Stimulated activated CD8-positive, alpha-beta memory T cell treated with anti-CD3 and anti-CD28 coated beads, Interleukin-12 subunit alpha, Interleukin-12 subunit beta, amount 100 ng/mL, for 24 hours (primary cell): Measurements from ENCODE around the gene NADK2.

Experiments
- DNase-seq: peaks from one replicate; pipeline ENCODE4 v3.0.0-alpha.2; 2020; ENCODE audit errors: extremely low read depth

The NADK2 gene

DNA sequence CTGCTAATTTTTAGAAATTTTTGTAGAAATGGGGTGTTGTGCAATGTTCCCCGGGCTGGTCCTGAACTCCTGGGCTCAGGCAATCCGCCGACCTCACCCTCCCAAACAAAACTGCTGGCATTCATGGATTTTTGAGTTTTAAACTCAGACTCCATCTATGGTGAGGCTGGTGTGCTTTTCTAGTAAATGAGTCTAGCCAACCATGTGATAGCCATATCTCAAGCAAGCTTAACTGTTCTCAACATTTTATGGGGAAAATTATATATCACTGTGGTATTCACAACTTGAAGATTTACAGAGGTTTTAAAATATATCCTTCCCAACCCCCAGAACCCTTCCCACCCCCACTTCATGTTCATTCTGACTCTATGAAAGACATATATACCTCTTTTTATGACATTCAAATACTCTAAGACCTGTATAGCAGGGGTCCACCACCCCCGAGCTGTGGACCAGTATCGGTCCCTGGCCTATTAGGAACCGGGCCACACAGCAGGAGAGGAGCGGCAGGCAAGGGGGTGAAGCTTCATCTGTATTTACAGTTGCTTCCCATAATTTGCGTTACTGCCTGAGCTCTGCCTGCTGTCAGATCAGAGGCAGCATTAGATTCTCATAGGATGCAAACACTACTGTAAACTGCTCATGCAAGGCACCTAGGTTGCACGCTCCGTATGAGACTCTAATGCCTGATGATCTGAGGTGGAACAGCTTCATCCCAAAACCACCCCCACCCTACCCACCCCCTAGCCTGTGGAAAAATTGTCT lies 4.5 kb upstream of the NADK2 start:
- DNase-seq: no peak

DNA sequence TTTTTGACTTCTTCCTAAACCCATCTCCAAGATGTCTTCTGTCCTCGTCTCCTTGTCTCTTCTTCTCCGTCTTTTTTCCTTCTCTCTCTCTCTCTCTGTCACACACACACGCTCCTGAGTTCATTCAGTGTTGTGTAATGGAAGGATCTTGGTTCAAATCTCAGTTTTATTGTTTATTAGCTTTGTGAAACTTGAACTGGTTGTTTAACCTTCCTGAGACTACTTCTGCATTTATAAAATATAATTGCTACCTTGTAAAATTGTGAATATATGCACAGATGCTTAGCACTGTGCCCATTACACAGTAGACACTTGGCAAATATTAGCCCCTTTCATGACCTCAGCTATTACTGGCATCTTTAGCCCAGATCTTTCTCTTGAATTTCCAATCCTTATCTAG lies 2.4 kb upstream of the NADK2 start:
- DNase-seq: no peak

DNA sequence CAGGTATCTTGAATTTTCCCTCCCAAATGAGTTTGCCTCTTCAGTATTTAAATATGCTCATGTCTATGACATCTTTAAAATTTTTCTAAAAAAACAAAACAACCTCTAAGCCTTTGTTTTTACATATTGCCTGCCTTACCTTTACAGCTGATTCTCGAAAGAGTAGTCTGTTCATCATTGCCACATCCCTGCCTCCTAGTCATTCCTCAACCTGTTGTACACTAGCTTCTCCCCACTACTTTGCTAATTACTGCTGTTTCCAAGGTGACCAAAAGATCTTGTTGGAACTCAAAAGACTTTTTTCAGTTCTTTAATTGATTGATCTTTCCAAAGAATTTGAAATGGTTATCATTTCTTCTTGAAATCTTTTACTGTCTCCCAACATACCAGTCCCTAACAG lies 1.9 kb upstream of the NADK2 start:
- DNase-seq: no peak

DNA sequence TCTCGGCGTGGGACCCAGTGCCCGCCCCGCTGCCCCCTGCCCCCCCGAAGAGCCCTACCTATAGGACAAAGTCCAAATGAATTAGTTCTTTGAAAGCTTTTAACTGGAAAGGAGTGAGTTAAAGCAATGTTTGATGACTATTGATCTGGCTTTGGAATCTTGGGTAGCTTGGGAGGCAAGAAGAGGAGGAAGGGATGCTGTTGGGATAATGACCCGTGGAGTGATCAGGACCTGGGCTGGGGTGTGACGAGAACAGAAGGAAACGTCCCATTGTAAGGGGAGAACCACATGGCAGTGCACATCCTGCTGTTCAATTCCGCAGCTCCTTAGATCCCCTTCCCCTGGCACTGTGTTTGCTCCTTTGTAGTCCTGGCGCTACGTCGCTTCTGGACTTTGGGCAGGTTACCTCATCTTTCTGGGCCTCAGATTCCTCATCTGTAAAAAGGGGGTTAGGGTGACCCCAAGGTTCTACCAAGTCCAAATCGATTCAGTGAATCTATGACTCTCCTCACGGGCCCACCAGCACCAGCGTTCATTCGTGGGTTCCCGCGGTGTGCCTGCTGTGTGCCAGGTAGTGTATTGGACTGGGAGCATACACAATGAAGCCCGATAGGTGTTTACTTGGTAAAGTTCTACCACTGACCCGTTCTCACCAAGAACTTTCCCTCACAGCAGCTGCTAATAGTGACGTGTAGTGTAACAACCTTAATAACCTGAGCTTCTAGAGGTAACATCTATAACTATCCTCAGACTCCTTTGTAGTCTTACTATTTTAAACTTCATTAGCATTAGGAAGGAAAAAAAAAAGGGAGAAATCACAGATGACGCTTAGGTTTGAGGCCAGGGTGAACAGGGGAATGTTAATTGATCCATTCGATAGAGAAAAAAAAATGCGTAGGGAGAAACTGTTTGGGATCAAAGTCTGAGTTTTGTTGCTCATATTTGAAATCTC lies 1.1 kb upstream of the NADK2 start:
- DNase-seq: no peak

- DNase-seq: no peak
Observed at GRCh38 chr5:36240779-36241630, 720 bp downstream of the NADK2 start.

DNA sequence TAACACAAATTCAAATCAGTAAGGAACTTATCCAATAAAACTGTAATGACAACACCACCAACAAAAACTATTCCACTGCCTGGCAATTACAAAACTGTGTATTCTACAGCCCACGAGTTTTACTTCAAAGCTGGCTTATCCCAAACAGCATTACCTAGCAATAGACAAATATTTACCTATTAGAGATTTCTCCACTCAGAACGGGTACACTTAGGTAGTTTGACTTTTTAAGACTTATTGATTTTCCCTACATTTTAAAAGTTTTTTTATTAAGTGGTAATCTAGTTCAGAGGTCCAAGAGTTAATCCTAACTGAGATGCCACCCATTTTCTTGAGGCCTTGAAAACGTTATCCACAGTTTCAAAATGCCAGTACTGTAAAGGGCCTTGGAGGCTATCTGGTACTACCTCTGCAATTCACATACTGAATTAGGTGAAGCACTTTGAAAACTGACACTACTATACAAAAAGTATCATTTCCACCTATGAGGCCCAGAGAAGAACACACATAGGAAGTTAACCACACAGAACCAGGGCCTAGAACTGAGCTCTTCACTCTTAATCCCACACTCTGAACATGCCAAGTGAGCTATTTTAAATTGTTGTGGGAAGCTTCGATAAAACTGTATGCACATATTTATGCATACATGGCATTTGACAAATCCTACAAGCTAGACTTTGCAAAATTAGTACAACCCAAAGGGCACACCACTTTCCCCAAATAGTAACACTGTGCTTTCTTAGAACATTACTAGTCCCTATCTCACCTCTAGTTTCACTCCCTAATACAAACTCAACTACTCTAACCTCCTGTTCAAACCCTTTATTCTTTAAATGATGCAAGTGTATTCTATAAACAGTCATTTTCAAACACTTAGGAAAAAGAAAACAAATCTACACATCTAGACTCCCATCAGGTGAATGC lies 2.1 kb downstream of the NADK2 start:
- no peak for DNase-seq

DNA sequence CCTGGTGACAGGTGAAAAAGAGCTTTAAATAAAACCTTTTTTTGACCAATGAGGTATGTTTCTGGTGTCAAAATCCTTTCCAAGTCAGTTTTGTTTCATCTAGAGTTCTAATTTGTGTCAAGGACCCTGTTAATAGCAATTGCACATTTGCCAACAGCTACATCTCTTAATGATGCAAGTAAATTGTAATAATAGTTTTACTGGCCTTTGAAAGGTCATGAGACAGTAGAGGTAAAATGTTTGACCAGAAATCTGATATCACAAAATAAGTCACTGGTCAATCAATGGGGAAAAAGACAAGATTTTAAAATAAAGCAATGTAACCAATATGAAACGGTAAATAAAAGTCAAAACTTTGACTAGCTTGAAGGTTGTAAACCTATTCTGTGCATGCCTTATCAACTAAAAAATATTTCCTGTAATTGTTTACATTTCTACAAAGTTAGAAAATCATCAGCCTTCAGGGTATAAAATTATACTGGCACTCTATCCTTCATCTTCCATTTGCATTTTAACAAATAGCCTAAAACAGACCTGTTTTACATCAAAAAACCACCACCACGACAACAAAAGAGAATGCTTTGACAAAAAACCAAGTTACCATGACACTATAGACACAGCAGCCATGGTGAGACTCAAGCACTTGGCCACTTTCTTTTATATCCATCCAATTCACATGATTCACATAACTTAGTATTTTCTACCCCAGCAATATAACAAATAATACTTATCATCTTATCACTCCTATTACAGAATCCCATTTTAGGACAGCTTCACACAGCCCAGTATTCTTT lies 3.0 kb downstream of the NADK2 start:
- DNase-seq: no peak

DNA sequence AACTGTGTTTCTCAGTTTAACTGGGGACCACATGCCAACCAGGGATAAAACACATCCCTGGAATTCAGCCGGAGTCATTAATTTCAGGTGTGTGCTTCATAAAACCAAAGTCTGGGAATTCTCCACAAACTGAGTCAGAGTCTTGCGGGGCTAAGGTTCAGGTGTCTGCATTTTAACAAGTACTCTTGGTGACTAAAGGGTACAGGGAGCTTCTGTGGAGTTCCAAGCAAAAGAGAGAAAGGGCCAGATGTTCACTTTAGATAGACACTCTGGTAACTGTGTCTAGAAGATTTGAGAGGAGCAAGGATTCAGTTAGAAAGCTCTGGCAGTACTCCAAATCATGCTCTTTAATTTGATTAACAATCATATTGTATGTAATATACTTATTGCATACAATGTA lies 4.0 kb downstream of the NADK2 start:
- no peak for DNase-seq

DNA sequence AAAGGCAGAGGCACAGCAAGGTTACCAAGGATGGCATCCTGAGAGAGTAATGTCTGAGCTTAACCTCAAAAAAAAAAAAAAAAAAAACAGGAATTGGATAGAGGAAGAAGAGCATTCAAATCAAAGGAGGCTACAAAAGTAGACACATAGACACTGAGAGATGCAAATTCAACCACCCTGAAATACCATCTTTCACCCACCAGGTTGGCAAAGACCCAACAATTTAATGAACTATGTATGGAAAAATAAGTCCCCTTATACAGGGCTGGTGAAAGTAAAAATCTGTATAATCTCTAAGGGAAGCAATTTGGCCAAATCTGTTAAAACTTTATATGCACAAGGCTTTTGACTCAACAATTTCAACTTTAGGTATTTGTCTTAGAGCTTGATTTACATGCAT lies 4.9 kb downstream of the NADK2 start:
- DNase-seq: no peak

- DNase-seq: no peak
Observed at GRCh38 chr5:36232533-36232932, 9.2 kb downstream of the NADK2 start.

DNA sequence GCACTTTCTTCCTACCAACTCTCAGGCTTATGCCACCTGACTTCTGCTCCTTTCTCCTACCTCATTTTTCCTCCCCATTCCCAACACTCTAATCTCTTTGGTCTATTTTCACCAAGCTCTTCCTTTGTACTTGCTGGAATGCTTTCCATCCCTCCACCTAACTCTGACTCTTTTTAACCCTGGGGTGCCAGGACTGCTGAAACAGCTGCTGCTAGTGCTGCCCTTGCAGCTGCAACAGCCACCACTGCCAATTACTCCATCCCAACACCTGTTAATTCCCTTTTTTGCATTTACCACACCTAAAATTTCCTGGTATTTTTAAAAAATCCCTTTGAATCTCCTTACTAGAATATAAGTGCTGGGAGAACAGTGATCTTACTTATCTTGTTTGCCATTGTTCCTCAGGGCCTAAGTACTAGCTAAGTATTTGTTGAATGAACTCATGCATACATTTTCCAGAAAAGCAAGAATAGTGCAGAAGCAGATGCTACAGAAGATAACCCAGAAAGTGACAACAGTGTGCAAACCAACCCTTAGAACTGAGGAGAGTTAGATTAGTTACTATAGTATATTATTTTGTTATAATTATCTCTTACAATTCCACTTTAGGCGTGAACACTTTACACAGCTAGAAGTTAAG lies 11.5 kb downstream of the NADK2 start:
- no peak for DNase-seq

DNA sequence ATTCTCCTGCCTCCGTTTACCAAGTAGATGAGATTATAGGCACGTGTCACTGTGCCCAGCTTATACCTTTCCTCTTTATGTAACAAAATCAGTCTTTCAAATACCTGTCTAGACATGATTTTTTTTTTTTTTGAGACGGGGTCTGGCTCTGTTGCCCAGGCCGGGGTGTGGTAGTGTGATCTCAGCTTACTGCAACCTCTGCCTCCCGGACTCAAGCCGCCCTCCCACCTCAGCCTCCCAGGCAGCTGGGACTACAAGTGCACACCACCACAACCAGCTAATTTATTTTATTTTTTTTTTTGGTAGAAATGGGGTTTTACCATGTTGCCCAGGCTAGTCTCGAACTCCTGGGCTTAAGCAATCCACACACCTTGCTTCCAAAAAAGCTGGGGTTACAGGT lies 13.2 kb downstream of the NADK2 start:
- no peak for DNase-seq

DNA sequence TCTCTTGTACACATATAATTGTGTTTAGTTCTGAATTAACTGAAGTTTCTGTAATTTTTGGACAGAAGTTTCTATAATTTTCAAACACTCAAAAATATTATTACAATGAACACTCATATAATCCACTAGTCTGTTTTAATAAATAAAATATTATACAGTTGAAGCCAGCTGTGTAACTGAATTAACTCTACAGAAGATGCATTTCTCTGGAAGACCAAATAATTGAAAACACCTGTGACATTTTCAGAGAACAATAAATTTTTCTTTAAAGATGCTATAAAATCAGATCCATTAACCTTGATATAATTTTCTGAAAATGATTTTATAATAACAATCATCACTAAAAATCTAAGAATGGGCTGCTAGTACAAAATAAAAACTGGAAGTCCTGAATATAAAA lies 14.7 kb downstream of the NADK2 start:
- DNase-seq: no peak

DNA sequence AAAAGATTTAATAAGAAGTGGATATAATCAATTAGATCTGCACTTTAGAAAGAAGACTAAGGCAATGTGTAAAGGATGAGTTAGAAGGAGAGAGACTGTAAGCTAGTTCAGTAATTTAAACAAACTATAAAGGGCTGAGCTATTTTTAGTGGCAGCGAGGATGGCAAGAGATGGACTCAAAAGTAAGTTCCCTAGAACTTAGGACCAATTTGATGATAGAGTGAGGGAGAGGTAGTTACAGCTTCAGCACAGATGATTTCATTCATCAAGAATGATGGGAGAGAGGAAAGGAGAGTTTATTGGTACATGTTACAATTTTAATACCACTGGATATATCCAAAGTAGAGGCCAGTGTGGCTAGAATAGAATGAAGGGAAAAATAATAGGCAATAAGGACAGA lies 19.1 kb downstream of the NADK2 start:
- no peak for DNase-seq

GRCh38 chr5:36217988-36218387 lies 23.7 kb downstream of the NADK2 start:
- DNase-seq: no peak

DNA sequence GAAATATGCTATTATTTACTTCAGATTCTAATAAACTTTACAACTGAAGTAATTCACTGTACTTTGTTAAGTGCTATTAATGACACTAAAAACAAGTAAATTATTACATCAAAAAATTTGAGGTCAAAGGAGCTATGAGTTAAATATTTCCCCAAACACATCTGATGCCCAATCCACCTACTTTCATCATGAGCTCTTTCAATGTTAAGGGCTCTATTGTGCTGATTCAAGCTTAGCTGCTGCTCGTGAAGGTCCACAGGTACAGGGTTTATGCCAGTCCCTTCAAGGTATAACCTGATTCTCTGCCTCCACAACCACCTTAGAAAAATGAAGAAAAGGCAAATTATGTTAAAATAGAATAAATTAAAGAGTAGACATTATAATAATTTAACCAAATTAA lies 24.2 kb downstream of the NADK2 start:
- DNase-seq: no peak

DNA sequence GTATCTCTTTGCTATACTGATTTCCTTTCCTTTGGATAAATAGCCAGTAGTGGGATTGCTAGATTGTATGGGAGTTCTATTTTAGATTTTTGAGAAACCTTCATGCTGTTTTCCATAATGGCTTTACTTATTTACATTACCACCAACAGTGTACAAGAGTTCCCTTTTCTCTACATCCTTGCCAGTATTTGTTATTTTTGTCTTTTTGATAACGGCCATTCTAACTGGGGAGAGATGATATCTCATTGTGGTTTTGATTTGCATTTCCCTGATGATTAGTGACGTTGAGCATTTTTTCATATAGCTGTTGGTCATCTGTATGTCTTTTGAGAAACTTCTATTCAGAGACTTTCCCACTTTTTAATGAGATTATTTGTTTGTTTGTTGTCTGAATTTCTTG lies 25.8 kb downstream of the NADK2 start:
- no peak for DNase-seq

DNA sequence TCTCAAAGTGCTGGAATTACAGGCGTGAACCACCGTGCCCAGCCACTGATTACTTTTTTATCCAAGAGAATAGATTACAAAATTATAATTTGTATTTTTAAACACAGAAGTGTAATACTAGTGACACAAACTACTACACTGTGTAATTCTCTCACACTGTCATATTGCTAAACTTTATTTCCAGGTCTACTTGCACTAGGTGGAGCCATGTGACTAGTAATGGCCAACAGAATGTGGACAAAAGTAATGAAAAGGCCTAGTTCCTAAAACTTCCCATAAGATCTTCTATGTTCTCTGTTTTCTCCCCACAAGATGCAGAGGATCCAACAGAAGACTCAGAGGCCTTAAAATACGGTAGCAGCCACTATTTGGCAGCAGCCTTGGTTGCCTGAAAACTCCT lies 27.3 kb downstream of the NADK2 start:
- DNase-seq: no peak

DNA sequence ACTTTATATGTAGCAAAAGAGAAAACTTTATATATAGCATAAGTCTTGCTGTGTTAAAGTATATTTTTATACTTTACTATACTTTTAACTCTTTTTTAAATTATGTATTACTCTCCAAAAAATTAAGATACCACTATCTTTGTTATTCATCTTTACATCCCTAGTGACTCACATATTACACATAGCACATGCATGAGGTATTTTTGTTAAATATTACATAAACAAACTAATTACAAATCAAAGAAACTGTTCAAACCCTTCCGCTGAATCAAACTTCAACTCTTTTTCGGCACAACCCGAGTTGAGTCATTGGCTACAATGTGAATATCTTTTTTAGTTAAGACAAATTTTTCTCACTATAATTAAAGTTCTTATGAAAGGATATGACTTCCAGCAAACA lies 32.1 kb downstream of the NADK2 start:
- no peak for DNase-seq

- DNase-seq: no peak
Observed at GRCh38 chr5:36208786-36209185, 32.9 kb downstream of the NADK2 start.
